Measurements from ENCODE around the gene DTWD2.
"Not testable (repeated sequence)": the region's sequence is repeated elsewhere in the genome, so short reads cannot be mapped to it uniquely, and the experiment has no call there.

Gene DTWD2

GRCh38 chr5:118854819-118855218, 133.5 kb downstream of the DTWD2 start:
- no peaks in the 10 kb centered on the region for H3K36me3 ChIP-seq (ENCODE audit: control insufficient read depth, low read length)
- H3K79me2 ChIP-seq (ENCODE audit: control insufficient read depth, low read length) = no peaks in the 10 kb centered on the region
- no peaks in the 10 kb centered on the region for H3K9me2 ChIP-seq (replicated peaks; ENCODE audit: control insufficient read depth, low read length)
- no peak overlapping the region for H3K27ac ChIP-seq (ENCODE audit: low read depth, low read length)
- H3K9me3 ChIP-seq (ENCODE audit: control insufficient read depth, insufficient read depth, low read length) = no peaks in the 10 kb centered on the region
- no peaks in the 10 kb centered on the region for H4K20me1 ChIP-seq (ENCODE audit: control insufficient read depth, insufficient read depth, low read depth, low read length)
- no peaks in the 10 kb centered on the region for H3K4me1 ChIP-seq (ENCODE audit: control insufficient read depth, low read length)
- H3F3A ChIP-seq (ENCODE audit: control insufficient read depth, insufficient read depth) = no peaks in the 10 kb centered on the region
- H3K4me3 ChIP-seq (ENCODE audit: low read length) = no peak overlapping the region
- no peak overlapping the region for H3K4me2 ChIP-seq (ENCODE audit: low read length)
- H3K27me3 ChIP-seq (ENCODE audit: control insufficient read depth, low read length) = no peaks in the 10 kb centered on the region
- TF ChIP-seq CTCF (IDR thresholded peaks at IDR 0.05; ENCODE audit: low read depth, low read length, poor library complexity, severe bottlenecking) (no peak), EZH2phosphoT487 (IDR thresholded peaks at IDR 0.05; ENCODE audit: borderline replicate concordance, low read length) (no peak)

- H3K36me3 ChIP-seq (ENCODE audit: control insufficient read depth, low read length); H3K4me3 ChIP-seq (ENCODE audit: low read length); H3K27me3 ChIP-seq (ENCODE audit: control insufficient read depth, low read length); H4K20me1 ChIP-seq (ENCODE audit: control insufficient read depth, insufficient read depth, low read depth, low read length); H3K4me2 ChIP-seq (ENCODE audit: low read length); H3K79me2 ChIP-seq (ENCODE audit: control insufficient read depth, low read length); H3K4me1 ChIP-seq (ENCODE audit: control insufficient read depth, low read length); H3K9me2 ChIP-seq (replicated peaks; ENCODE audit: control insufficient read depth, low read length); H3F3A ChIP-seq (ENCODE audit: control insufficient read depth, insufficient read depth); H3K9me3 ChIP-seq (ENCODE audit: control insufficient read depth, insufficient read depth, low read length); H3K27ac ChIP-seq (ENCODE audit: low read depth, low read length): not testable (repeated sequence)
Measured at GRCh38 chr5:118851785-118852184, 136.6 kb downstream of the DTWD2 start.

GRCh38 chr5:118849507-118849906, 138.8 kb downstream of the DTWD2 start:
- H3K79me2 ChIP-seq (ENCODE audit: control insufficient read depth, low read length); H3K4me2 ChIP-seq (ENCODE audit: low read length); H3K27ac ChIP-seq (ENCODE audit: low read depth, low read length); H3K4me3 ChIP-seq (ENCODE audit: low read length); H3K9me2 ChIP-seq (replicated peaks; ENCODE audit: control insufficient read depth, low read length); H3K4me1 ChIP-seq (ENCODE audit: control insufficient read depth, low read length); H3F3A ChIP-seq (ENCODE audit: control insufficient read depth, insufficient read depth); H3K9me3 ChIP-seq (ENCODE audit: control insufficient read depth, insufficient read depth, low read length); H3K27me3 ChIP-seq (ENCODE audit: control insufficient read depth, low read length); H4K20me1 ChIP-seq (ENCODE audit: control insufficient read depth, insufficient read depth, low read depth, low read length); H3K36me3 ChIP-seq (ENCODE audit: control insufficient read depth, low read length): not testable (repeated sequence)

GRCh38 chr5:118844351-118844750, 144.0 kb downstream of the DTWD2 start:
- Histone ChIP-seq H3K4me3 (ENCODE audit: low read length) (no peak overlapping the region), H3K4me2 (ENCODE audit: low read length) (no peak overlapping the region), H3K9me3 (ENCODE audit: control insufficient read depth, insufficient read depth, low read length) (no peaks in the 10 kb centered on the region), H3K27ac (ENCODE audit: low read depth, low read length) (no peak overlapping the region), H3K36me3 (ENCODE audit: control insufficient read depth, low read length) (no peaks in the 10 kb centered on the region), H3K4me1 (ENCODE audit: control insufficient read depth, low read length) (no peaks in the 10 kb centered on the region), H3K79me2 (ENCODE audit: control insufficient read depth, low read length) (no peaks in the 10 kb centered on the region), H3F3A (ENCODE audit: control insufficient read depth, insufficient read depth) (no peaks in the 10 kb centered on the region), H3K27me3 (ENCODE audit: control insufficient read depth, low read length) (no peaks in the 10 kb centered on the region), H4K20me1 (ENCODE audit: control insufficient read depth, insufficient read depth, low read depth, low read length) (no peaks in the 10 kb centered on the region), H3K9me2 (replicated peaks; ENCODE audit: control insufficient read depth, low read length) (no peaks in the 10 kb centered on the region)
- TF ChIP-seq CTCF (IDR thresholded peaks at IDR 0.05; ENCODE audit: low read depth, low read length, poor library complexity, severe bottlenecking) (no peak), EZH2phosphoT487 (IDR thresholded peaks at IDR 0.05; ENCODE audit: borderline replicate concordance, low read length) (no peak)

Measured in DOHH2 (cell line).